HL-60 (cell line): ENCODE results near the gene CDKL2.

Experiments used
- GABPA ChIP-seq: IDR thresholded peaks from 2 replicates; pipeline ENCODE4 v1.6.1; 2012; ENCODE audit warnings: low read depth
- POLR2AphosphoS5 ChIP-seq: IDR thresholded peaks from 2 replicates; pipeline ENCODE4 v1.6.1; 2012; ENCODE audit warnings: low read depth
- TF ChIP-seq, protein P1 (sequence below): IDR thresholded peaks from one replicate; pipeline ENCODE4 v1.5.1; 2011; ENCODE audit warnings: low read length, control low read depth, inconsistent platforms; ENCODE audit not compliant: insufficient read depth
- TF ChIP-seq, protein P2 (sequence below): IDR thresholded peaks from 2 replicates; pipeline ENCODE4 v1.6.1; 2012; ENCODE audit warnings: low read depth; ENCODE audit not compliant: insufficient replicate concordance

DNA sequence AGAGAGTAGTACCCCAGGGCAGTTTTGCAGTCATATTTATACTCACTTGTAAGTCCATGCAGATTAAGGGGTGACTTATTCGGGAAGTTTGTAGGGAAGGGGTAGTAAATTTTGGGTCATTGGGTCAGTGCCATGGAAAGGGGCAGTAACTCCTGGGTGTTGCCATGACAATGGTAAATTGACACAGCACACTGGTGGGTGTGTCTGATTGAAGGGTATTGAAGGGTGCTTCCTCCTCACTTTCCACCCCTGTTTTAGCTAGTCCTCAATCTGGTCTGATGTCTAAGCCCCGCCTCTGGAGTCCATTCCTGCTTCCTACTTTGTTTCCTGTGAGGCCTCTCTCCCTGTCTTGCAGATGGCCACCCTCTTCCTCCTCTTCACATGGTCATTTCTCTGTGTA is 62.6 kb downstream of the CDKL2 start:
- TF ChIP-seq POLR2AphosphoS5 (no peak), GABPA (no peak)
- TF ChIP-seq, protein P1, sequence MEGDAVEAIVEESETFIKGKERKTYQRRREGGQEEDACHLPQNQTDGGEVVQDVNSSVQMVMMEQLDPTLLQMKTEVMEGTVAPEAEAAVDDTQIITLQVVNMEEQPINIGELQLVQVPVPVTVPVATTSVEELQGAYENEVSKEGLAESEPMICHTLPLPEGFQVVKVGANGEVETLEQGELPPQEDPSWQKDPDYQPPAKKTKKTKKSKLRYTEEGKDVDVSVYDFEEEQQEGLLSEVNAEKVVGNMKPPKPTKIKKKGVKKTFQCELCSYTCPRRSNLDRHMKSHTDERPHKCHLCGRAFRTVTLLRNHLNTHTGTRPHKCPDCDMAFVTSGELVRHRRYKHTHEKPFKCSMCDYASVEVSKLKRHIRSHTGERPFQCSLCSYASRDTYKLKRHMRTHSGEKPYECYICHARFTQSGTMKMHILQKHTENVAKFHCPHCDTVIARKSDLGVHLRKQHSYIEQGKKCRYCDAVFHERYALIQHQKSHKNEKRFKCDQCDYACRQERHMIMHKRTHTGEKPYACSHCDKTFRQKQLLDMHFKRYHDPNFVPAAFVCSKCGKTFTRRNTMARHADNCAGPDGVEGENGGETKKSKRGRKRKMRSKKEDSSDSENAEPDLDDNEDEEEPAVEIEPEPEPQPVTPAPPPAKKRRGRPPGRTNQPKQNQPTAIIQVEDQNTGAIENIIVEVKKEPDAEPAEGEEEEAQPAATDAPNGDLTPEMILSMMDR, result no peak
- TF ChIP-seq, protein P2, sequence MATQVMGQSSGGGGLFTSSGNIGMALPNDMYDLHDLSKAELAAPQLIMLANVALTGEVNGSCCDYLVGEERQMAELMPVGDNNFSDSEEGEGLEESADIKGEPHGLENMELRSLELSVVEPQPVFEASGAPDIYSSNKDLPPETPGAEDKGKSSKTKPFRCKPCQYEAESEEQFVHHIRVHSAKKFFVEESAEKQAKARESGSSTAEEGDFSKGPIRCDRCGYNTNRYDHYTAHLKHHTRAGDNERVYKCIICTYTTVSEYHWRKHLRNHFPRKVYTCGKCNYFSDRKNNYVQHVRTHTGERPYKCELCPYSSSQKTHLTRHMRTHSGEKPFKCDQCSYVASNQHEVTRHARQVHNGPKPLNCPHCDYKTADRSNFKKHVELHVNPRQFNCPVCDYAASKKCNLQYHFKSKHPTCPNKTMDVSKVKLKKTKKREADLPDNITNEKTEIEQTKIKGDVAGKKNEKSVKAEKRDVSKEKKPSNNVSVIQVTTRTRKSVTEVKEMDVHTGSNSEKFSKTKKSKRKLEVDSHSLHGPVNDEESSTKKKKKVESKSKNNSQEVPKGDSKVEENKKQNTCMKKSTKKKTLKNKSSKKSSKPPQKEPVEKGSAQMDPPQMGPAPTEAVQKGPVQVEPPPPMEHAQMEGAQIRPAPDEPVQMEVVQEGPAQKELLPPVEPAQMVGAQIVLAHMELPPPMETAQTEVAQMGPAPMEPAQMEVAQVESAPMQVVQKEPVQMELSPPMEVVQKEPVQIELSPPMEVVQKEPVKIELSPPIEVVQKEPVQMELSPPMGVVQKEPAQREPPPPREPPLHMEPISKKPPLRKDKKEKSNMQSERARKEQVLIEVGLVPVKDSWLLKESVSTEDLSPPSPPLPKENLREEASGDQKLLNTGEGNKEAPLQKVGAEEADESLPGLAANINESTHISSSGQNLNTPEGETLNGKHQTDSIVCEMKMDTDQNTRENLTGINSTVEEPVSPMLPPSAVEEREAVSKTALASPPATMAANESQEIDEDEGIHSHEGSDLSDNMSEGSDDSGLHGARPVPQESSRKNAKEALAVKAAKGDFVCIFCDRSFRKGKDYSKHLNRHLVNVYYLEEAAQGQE, result no peak
